ENCODE data around the gene RNASE8. TPM values are rescaled to one million over a fixed set of nuclear protein-coding genes. Genes with fewer than 3 reads are reported as not detected.

The RNASE8 gene
- total and polyA plus RNA-seq, 2 of the 8 experiments (the other 6 are each of a cell fraction or from before 2014, with no cell fraction given): not detected

- Histone ChIP-seq H3K27me3 (replicated peaks in 1 of 4; ENCODE audit: control insufficient read depth in 3 of 4, extremely low read depth in 1 of 4, insufficient read depth in 3 of 4, low read length in 3 of 4) (peaks cover 0 to 4% (median 0%) of the 10 kb centered on the region in 4 experiments; a peak in 3 of 7 replicates), H4K8ac (ENCODE audit: extremely low read depth, insufficient read depth, low read length) (no peak overlapping the region), H2AFZ (ENCODE audit: low read length) (peak overlapping the region; percentile 1; the same call in 1 of the 2 replicates), H2BK15ac (ENCODE audit: low read length) (no peak overlapping the region; the same call in 1 of the 2 replicates), H3K18ac (ENCODE audit: extremely low read depth, low read length) (peak overlapping the region; percentile 83), H2BK12ac (ENCODE audit: low read depth, low read length) (peak overlapping the region; percentile 71; the same call in 1 of the 2 replicates), H3K79me1 (ENCODE audit: low read depth, low read length) (no peaks in the 10 kb centered on the region), H3K9me3 (ENCODE audit: insufficient read depth in 2 of 2, low read depth in 1 of 2, low read length in 1 of 2) (no peaks in the 10 kb centered on the region), H3K27ac (ENCODE audit: low read depth, low read length) (no peak overlapping the region), H2BK120ac (replicated peaks; ENCODE audit: low read depth, low read length) (no peak overlapping the region), H2BK5ac (ENCODE audit: low read depth, low read length) (no peak overlapping the region), H3K4me3 (ENCODE audit: extremely low read depth in 1 of 4, insufficient read depth in 2 of 4, low read depth in 3 of 4, low read length in 4 of 4) (peak overlapping the region; percentile 52 to 98 (median 82)), H3K23me2 (ENCODE audit: low read depth, low read length) (peaks cover 25% of the 10 kb centered on the region; the same call in 1 of the 2 replicates), H3K56ac (replicated peaks; ENCODE audit: insufficient read length, low read depth, low read length) (peak overlapping the region; percentile 34), H3K9ac (replicated peaks in 1 of 4; ENCODE audit: extremely low read depth in 1 of 4, low read depth in 3 of 4, low read length in 3 of 4) (peak overlapping the region in 3 of 4 experiments; percentile 39 to 69 (median 66); a peak in 5 of 7 replicates), H2AK5ac (ENCODE audit: low read depth, low read length) (no peak overlapping the region), H3K23ac (ENCODE audit: insufficient read length) (peak overlapping the region; percentile 52), H3K79me2 (ENCODE audit: control insufficient read depth in 1 of 2, insufficient read depth in 2 of 2, low read length in 2 of 2) (peaks cover 0 to 13% of the 10 kb centered on the region in 2 experiments; a peak in 2 of 4 replicates), H3K4me2 (ENCODE audit: insufficient read depth in 1 of 2, low read depth in 2 of 2, low read length in 2 of 2) (peak overlapping the region; percentile 94 to 96), H4K91ac (replicated peaks; ENCODE audit: insufficient read length, low read length) (peak overlapping the region; percentile 29), H3K4me1 (replicated peaks in 1 of 4; ENCODE audit: control insufficient read depth in 3 of 4, insufficient read depth in 4 of 4, low read length in 3 of 4) (peaks cover 3 to 14% (median 8%) of the 10 kb centered on the region in 4 experiments), H3K36me3 (ENCODE audit: control insufficient read depth in 2 of 4, insufficient read depth in 4 of 4, low read length in 3 of 4) (peaks cover 1 to 9% (median 4%) of the 10 kb centered on the region in 4 experiments; a peak in 5 of 8 replicates), H3K14ac (ENCODE audit: insufficient read length) (no peak overlapping the region), H3K4ac (replicated peaks; ENCODE audit: insufficient read length, low read depth, low read length) (no peak overlapping the region), H4K20me1 (replicated peaks in 1 of 2; ENCODE audit: control insufficient read depth in 1 of 2, insufficient read depth in 2 of 2, low read length in 2 of 2) (peaks cover 0 to 2% of the 10 kb centered on the region in 2 experiments), H2BK20ac (ENCODE audit: low read length) (no peak overlapping the region), H4K5ac (ENCODE audit: insufficient read length, low read depth, low read length) (peak overlapping the region; percentile 54)
- POLR2A ChIA-PET (ENCODE audit: partially characterized antibody): interaction anchor here (0.8 to 7.4 kb wide), 10 partner anchors 10 to 71 kb away, joined by 3 to 148 read pairs (median 6); partner anchors contain the start of genes RNASE8 and ZNF219
- FAIRE-seq (no peak), DNase-seq (ENCODE audit: low read depth in 1 of 2, low spot score in 2 of 2) (peak in 1 of 2 experiments; percentile 67)
- 3% methylated on average over 39 of the region's 45 CpGs; no CpG with 5 or more reads in 1 of the 2 experiments for WGBS, 2 experiments (ENCODE audit: extremely low coverage in 1 of 2, insufficient coverage in 1 of 2, insufficient read length in 1 of 2, insufficient replicate concordance in 2 of 2, low coverage in 1 of 2, low lambda C conversion rate in 2 of 2, missing lambda C conversion rate in 1 of 2)
- CTCF ChIA-PET (ENCODE audit: partially characterized antibody): interaction anchor here (0.6 to 5.3 kb wide), 26 partner anchors 12 to 494 kb away, joined by 3 to 102 read pairs (median 4); partner anchors contain the start of genes RNASE7, RNASE8, TMEM253 and ZNF219
- TF ChIP-seq PHF8 (conservative IDR thresholded peaks at IDR 0.05; ENCODE audit: low read depth, low read length): 0 out of 2 replicates have a peak, but pooled peaks have one; percentile 9
- TF ChIP-seq RBBP5 (IDR thresholded peaks at IDR 0.05; ENCODE audit: borderline replicate concordance, low read depth, low read length): 0 out of 2 replicates have a peak, but pooled peaks have one; percentile 5
- no peak for TF ChIP-seq EP300 (IDR thresholded peaks at IDR 0.05; ENCODE audit: borderline replicate concordance in 1 of 2, low read depth in 2 of 2, low read length in 2 of 2)
- TF ChIP-seq SIN3A (conservative IDR thresholded peaks at IDR 0.05 in 1 of 2, IDR thresholded peaks at IDR 0.05 in 1 of 2; ENCODE audit: low read depth in 1 of 2, low read length in 2 of 2): peak in 1 of 2 experiments; percentile 20; a peak in 2 of 4 replicates
- peak; percentile 23 for TF ChIP-seq ASH2L (IDR thresholded peaks at IDR 0.05; ENCODE audit: low read length)
- peak; percentile 54 for TF ChIP-seq KDM4A (IDR thresholded peaks at IDR 0.05; ENCODE audit: low read depth, low read length, severe bottlenecking)
- peak; percentile 10; the same call in 1 of the 2 replicates for TF ChIP-seq MAX (IDR thresholded peaks at IDR 0.05)
- no peak for TF ChIP-seq POU5F1 (IDR thresholded peaks at IDR 0.05; ENCODE audit: low read depth, low read length)
These were observed 11.1 kb downstream of the RNASE8 start for GRCh38 chr14:21068521-21069387.
